Activated CD8-positive, alpha-beta memory T cell treated with anti-CD3 and anti-CD28 coated beads, Interleukin-2, amount 50 U/mL, for 4 hours (primary cell): Measurements from ENCODE around the gene UCN2.

Experiments used
- DNase-seq: peaks from one replicate; pipeline ENCODE4 v3.0.0-alpha.2; 2020

UCN2 gene, protein sequence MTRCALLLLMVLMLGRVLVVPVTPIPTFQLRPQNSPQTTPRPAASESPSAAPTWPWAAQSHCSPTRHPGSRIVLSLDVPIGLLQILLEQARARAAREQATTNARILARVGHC

DNA sequence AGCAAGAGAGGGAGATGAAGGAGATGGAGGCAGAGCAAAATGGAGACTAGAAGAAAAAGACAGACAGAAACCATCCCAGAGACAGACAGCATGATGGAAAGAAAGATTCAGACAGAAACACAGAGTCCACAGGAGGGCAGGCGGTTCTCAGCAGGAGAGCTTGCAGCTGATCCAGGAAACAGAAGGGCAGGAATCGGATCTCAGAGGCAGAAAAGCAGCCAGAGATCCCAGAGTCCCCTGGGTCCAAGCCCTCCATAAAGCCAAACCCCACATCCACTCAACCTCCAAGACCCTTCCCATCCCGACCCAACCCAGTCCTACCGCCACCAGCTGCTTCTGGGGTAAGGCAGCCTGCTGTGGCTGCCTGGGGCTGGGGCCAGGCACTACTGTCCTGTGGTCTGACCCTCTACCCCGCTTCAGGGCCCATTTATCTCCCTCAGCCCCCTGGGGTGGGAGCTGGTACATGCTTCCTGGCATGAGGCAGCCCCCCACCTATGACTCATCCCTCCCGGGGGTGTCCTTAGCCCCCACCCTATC, at the start of gene UCN2:
Gene UCN2, minus strand, starts transcription at position 400 of the 537 bp plus-strand sequence. CDS start 657 bp downstream, outside the sequence.
- no peak for DNase-seq

DNA sequence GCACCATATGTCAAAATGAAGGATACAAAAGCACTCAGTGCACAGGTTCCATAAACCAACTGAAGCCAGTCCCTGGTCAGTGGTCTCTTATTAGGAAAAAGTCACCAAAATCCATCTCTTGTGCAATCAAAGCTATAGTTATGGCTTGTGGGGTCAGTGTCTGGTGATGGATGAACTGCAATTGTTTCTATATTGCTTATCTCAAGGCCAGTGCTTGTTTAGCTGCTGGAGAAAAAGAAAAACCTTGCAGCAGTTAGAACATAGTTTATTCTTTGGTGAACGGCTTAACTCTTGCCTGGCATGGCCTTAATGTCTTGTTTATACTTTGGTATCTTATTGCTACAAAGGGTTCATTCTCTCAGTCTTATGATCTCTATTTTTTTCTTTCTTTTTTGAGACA, 48.7 kb upstream of the UCN2 start:
- DNase-seq = no peak

DNA sequence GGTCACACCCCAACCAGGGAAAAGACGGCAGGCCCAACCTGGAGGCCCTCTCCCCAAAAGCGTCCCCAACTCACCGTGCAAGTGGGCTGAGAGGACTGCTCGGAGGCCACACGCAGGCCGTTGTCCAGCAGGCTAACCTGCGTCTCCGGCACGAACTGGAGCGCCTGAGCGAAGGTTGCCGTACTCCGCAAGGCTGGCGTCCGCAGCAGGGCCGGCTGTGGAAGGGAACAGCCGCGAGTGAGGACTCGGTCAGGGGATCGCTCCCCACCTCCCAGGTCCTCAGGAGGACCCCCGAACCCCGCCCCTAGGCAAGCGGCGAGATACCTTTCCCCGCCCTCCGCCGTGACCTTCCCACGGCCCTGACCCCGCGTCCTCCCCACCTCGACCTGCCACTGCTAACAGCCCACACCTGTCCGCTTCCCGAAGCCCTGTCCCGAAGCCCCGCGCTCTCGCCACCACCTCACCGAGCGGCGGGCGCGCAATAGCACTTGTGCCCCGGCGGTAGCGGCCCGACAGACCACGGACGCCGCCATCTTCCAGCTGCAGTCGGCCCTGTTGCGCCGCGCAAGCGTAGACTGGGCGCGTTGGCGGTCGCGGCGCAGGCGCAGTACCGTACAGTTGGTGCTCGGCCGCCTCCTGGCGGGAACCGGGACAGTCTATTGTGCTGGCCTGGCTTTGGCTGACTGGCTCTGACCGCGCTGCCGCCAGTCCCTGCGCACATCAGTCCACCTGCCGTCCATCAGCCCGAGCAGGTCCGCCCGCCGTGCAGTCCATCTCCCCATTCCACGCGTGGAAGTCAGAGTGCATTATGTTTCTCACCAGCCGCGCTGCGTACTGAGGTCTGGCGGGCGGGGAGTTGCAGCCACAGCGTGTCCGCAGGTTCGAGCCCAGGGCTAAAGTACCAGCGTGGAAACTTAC, 45.8 kb upstream of the UCN2 start, which contains the start of gene UQCRC1:
Gene UQCRC1, minus strand, starts transcription at position 559 of the 918 bp plus-strand sequence. Its CDS starts 26 bp downstream, at position 533.
- peak; percentile 91 for DNase-seq

DNA sequence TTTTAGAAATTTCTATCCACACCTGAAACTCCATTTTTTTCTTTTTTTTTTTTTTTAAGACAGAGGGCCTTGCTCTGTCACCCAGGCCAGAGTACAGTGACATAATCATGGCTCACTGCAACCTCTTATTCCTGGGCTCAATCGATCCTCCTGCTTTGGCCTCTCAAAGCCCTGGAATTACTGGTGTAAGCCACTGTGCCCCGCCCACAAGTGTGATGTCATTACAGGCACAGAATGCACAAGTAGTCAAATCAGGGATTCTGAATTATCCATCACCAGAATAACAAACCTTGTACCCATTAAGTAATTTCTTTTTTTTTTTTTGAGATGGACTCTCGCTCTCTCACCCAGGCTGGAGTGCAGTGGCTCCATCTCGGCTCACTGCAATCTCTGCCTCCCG, 43.9 kb upstream of the UCN2 start:
- DNase-seq = no peak

DNA sequence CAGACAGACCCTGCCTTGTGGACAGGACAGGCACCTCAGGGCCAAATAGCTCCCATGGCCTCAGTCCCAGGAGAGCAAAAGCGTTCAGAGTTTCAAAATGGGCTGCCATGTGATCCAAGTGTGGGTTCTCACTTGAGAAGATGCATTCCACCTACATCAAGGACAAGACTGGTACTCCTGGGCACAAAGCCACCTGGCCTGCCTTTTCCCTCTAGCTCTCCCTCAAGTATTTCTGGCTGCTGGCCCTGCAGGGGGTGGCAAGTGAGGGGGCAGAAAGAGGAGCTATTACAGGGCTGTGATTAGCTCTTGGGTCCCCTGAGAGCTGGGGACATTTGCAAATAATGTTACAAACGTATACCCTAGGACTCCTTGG, 38.0 kb upstream of the UCN2 start:
- no peak for DNase-seq

DNA sequence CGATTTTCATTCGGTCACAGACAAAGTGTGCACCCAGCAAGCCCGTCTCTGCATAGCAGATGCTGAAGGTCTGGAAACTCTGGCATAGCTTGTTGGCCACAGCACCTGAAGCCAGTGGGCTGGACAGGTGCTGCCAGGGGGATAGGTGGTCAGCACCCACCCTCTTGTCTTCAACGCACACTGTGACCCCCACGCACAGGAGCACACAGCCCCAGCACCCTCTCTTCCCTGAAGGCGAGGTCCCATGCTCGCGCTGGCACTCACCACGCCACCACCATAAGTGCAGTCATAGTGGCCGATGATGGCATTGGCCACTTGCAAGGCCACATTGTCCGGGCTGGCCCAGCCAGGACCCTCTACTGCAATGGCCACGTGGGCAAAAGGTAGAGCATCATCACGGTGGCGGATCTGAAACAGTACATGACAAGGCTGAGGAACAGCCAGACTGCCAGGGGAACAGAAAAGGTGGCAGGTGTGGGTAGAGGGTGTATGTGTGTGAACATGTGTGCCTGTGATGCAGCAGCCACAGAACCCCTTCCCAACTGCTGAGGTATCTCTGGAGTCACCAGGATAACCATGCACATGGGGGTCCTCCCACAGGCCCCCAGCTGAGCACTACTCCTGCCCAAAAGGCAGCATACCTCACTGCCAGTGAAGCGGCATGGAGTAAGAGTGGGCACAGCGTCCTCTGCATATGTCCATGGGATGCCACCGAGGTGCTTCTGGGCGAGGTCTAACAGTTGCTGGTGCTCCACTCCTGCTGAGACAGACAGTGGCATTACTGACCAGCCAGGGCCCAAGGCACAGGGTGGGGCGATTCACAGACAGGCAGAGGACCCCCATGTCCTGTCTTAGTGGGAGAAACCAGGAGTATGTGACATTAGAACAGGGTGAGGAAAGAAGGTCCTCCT, 37.4 kb upstream of the UCN2 start:
- DNase-seq = no peak

DNA sequence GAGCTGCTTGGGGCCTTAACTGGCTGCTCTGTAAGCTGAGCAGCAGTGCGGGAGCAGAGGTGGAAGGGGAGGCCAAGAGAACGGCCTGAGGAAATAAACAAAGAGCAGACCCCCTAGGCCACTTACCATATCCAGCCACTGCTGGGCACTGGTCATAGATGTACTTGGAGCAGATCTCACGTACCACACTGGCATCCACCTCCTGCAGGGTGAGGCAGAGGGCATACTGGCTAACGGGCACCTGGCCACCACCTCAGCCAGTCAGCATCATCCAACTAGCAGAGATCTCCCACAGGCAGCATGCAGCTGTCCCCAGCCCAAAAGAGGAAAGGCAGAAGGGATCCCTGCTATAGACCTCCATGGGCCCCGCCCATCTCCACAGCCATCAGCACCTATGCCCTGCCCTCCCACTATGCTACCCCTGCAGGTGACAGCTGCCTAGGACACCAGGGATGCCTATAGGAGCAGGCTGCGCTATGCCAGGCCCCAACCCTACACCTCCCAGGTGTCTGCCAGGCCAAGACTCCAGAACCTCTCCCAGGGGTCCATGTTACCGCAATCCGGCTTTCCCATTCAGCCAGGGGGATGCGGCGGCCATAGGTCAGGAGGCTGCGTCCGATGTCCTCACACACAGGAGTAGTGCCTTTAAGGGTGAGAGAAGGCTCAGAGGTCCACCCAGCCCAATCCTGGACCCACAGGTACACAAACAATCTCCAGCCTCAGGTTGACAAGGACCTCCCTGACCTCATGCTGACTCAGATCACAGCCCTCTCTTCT, 36.1 kb upstream of the UCN2 start:
- no peak for DNase-seq

DNA sequence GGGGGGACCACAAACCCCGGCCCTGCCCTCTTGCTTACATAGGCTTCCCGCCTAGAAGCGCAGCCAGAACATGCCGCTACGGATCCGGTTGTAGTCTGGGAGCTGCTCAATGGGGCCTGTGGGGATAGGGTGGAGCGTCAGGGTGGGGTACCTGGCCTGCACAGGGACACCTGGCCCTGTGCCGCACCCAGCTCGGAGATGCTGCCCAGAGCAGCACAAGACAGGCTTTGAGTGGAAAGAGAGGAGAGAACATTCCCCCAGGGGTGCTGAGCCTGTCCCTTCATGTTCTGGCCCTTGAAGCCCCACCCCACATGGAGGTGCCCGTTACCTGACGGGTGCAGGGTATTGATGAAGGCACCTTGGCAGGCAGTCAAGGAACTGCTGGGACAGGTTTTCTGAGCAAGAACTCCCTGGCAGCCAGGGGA, 35.5 kb upstream of the UCN2 start:
- no peak for DNase-seq

DNA sequence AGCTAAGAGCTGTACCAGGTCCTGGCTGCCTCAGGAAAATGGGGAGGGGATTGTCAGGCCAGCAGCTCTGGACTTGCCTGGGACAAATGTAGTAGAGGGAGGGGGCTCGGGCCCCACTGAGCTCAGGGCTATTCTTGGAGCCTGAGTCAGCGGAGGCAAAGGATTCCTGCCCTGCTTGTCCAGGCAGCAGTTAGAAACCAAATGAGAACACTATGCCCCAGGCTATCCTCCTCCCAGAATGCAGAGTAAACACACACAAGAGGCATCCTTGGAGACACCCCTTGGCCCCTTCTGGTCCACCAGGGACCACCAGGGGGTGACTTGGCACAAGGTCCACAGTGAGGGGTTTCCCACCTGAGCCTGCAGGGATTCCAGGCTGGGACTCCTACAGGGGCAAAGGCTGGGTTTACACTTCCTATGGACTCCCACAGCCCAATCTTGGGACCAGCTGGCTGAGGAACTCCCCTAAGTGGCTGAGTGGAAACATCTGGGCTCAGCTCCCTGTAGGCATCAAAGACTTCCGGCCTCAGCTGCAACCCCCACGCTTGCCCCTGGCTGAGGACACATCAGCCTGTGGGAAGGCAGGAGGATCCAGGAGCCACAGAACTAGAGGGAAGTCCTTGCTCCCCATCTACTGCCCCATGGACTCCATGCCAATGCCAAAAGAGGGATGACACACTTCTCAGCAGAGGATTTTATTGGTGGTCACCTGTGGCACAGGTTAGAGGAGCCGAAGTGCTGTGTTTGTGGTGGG, 34.9 kb upstream of the UCN2 start:
- DNase-seq = no peak

DNA sequence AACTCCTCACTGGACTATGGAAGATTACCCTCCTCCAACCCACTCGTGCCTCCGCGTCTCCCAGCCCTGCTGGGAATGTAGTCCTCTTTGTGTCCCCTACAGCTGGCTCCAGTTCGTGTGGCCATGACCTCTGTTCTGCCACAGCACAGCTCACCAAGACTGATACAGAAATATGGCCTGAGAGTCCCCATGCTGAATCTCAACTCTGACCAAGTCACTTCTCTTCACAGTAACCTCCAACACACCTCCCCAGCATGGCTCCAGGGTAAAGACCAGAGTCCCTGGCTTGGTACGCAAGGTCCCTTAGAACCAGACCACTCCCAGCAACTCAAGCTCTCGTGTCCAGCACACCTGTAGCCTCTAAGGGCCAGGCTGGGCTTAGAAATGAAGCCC, 33.8 kb upstream of the UCN2 start:
- DNase-seq = no peak

DNA sequence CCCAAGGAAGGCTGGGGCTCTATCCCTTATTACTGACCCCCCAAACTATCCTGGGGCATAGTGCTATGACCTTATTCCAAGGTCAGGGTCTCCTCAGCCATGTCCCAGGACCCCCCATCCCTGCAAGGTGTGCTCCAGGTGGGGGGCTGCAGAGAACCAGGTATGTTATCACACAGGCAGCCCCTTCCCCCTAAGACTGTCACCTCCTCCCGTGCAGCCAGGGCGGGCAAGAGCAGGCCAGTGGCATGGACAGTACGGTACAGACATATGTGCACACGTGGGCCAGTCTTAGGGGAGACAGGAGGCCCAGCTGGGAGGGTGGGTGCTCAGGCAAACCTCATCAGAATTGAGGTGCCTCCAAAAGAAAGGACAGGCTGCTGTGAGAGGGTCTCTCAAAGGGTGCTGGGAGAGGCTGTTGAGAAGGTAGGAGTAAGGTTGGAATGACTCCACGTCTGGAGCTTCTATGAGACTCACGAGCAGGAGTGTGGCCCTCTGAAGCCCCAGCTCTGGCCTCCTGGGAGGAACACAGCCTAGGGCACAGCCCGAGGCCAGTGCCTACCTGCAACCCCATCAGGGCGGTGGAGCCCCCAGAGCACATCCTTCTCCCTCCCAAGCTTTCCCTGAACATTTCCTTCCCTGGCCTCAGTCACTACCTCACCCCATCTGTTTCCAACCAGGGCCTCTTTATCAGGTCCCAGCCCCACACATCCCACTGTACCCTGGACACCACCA, 33.3 kb upstream of the UCN2 start:
- no peak for DNase-seq

DNA sequence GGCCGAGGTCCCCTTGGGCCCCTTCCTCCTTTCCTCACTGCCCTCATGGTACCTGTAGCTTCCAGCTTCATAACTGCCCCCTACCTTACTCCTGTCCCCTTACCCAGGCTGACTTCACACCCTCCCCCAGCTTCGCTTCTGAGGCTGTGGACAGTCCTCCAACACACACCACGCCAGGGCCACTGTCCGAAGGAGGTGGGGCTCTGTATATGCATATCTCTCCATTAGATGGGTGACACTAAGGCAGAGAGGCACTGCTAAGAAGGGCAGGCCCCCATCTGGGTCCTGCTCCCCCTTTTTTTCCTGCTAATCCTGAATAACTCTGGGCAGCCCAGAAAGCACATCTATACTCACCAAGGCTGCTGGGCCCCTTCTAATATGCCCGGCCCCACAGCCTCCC, 32.6 kb upstream of the UCN2 start:
- DNase-seq = no peak

DNA sequence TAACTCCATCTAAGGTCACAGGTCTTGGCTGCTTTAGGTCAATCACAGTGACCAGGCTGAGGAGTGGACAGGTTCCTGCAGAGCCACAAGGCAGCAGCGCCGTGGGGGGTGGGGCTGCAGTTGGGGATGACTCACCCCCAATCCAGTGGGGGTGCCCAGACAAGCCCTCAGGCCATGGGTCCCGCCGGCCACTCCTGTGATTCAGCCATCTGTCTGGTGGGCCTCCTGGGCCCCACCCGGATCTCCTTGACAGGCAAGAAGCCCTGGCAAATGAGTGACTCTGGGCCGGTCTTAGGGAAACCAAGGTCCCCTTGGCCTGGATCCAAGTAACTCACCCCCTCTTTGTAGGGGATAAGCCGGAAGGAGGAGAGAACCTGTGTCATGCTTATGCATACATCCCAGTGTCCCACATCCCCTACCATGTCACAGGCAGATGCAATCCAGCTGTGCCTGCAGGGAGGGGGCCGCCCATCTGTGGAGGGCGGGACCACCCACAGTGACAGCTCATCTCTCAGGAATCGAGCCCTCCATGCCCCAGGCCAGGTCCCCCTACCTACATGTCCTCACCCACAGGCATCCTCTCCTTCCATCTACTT, 32.0 kb upstream of the UCN2 start:
- no peak for DNase-seq

DNA sequence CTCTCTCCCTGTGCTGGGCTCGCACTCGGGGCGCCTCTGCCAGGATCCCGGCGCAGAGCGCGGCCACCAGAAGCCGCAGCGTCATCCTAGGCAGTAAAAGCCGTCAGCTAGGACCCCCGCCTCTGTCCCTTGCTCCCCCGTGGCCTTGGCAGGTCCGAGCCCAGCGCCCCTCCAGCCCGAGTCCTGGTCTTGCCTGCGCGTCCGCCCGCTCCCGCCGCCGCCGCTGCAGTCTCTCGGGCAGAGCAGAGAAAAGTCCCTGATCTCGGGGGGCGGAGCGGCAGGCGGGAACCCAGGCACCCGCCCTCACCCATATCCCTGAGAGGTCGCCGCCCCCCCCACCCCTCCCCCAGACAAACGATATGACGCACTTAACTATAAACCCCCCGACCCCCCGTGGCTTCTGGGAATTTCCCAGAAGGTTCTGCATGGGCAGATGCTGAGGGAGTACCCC, 31.5 kb upstream of the UCN2 start, which contains the start of gene COL7A1:
Gene COL7A1, minus strand, starts transcription at position 255 of the 451 bp plus-strand sequence. Its CDS starts 170 bp downstream, at position 85.
- no peak for DNase-seq

DNA sequence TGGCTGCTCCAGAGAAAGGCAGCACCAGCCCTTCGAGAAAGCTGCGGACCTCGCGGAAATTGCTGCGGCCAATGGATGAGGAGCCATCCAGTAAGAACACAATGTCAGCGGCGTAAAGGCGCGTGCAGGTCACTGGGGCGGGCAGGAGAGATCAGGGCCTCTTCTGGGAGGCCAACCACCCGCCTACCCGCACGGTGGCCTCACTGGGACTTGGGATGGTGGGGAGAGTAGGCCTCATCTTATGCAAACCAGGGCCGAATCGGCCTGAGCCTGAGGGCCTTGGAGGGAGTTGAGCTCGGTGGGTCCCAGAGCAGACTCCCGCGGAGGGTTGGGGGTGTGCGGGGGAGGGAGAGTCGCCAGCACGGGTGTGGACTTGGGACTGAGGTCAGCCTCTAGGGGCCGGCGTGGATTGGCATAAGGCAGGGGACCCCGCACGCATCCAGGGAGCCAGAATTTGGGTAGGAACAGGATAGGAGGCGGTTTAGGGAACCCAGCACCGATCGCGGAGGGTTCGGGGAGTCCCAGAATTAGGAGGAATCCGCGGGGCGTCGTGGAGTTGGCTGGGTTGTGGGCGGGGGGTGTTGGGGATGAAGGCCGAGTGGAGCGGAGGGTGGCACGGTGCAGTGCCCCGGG, 31.0 kb upstream of the UCN2 start:
- no peak for DNase-seq

DNA sequence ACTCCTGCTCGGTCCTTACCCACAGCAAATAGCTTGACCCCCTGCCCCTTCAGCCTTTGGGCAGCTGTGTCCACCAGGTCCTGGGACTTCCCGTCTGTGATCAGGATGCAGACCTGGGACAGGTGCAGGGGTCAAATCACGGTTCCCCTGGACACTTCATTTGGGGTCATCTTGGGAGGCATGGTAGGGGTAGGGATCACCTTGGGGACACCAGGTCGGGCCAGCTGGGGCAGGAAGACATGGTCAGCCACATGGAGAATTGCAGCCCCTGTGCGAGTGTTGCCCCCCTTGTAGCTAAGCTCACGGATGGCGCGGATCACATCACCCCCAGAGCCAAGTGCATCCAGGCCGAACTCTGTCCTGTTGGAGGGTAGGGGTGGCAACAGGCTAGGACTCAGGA, 29.8 kb upstream of the UCN2 start:
- no peak for DNase-seq

DNA sequence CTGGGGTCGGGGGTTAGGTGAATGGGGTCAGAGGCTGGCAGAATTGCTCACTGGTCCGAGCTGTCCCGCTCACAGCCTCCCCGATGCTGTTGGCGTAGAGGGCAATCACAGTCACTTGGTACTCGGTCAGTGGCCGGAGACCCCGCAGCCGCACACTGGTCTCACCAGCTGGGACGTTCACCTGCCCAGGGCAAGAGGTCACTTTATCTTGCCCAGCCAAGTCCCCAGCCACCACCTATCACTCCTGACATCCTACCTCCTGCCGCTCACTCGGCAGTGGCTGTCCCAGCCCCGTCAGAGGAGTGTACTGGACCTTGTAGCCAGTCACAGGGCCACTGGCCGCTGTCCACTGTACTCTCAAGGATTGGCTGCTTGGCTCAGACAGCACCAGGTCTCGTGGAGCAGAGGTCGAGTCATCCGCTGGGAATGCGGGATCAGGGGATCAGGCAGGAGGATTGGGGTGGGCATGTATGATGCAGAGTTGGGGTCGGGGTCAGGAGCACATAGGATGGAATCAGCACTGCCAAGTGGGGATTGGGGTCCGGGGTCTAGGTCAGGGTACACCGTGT, 29.0 kb upstream of the UCN2 start:
- DNase-seq = no peak

DNA sequence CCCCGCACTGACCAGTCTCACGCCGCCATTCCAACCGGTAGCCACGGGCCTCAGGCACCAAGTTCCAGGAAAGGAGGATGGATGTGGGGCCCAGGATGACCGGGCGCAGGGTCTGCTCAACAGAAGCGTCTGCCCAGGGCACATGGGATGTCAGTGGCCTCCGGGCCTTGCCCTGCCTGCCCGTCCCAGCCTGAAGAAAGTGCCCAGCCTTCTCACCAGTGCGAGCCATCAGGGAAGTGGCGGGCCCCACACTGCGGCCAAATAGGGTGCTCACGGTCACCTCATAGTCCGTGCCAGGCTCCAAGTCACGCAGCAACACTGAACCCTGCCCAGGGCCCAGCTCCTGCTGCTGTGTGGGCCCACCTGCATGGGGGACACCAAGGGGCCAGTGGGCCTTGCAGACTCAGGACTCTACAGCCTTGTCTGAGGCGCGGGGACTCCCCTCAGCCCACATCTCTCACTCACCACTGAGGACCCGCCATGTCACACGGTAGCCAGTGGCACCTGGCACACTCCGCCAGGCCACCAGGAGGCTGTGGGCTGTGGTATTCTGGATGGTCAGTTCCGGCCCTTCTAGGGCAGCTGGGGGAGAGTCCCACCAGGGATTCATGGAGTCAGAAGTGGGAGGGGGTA, 28.4 kb upstream of the UCN2 start:
- no peak for DNase-seq

DNA sequence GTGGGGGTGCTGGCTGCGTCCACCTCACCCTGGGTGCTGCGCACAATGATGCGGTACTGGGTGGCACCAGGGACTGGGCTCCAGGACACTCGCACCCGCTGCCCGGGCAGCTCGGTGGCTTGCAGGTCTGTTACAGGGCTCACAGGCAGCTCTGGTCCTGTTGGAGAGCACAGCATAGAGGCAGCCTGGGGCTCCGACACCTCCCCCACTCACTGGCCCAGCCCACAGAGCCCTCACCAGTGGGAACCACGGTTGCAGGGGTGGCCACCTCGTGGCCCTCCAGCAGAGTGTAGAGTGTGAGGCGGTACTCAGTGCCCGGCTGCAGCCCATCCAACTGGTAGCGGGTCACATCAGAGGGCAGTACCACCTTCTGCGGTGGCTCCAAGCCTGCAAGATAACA, 27.9 kb upstream of the UCN2 start:
- no peak for DNase-seq
